HepG2 (cell line): ENCODE data around the gene COA1. TPM values are rescaled to one million over a fixed set of nuclear protein-coding genes. Genes with fewer than 3 reads are reported as not detected.

Experiments
- ATAC-seq: fragments of 200-7000 bp; cut with Tn5 transposase; 3 replicates; pipeline ENCODE4 v1.9.1; 2020; ENCODE audit warnings: mild to moderate bottlenecking, moderate library complexity
- BruUV-seq: library from RNA; stranded (reverse); fragments of 400-500 nt; replicated peaks from 2 replicates; lab custom pipeline; 2021; lab: Mats Ljungman, UMichigan
- CTCF ChIA-PET: fragments of 300-600 bp; formaldehyde crosslinking; extraction: SDS; loops from one replicate; lab custom pipeline; 2021; ENCODE audit warnings: low total read pairs, inconsistent platforms, low intra/inter-chr PET ratio; lab: Yijun Ruan, JAX
- POLR2A ChIA-PET: fragments of 350-600 bp; sonication (Branson Sonifier 250); formaldehyde crosslinking; loops from one replicate; lab custom pipeline; 2020; ENCODE audit warnings: antibody characterized with exemption, inconsistent platforms; lab: Yijun Ruan, JAX
- DNase-seq: peaks from one replicate; pipeline ENCODE4 v3.0.0-alpha.2; 2015; ENCODE audit warnings: low spot score
- FAIRE-seq: peaks from 3 replicates; lab custom pipeline; 2011; peaks lifted over from hg19 to GRCh38; lab: Jason Lieb, UNC
- H2AFZ ChIP-seq: one replicate; pipeline ENCODE4 v1.6.1; 2011; ENCODE audit warnings: low read length, inconsistent platforms
- H3K27ac ChIP-seq: fragments of 300-600 bp; 3 replicates; pipeline ENCODE4 v1.8.0; 2011; ENCODE audit warnings: mixed run types, mild to moderate bottlenecking, mixed read lengths, low read length, inconsistent platforms; ENCODE audit not compliant: insufficient read depth; ENCODE audit errors: extremely low read length
- H3K27me3 ChIP-seq, 2 experiments: fragments of 200-600 bp in 1 of 2; 2 replicates in 1 of 2; 3 replicates in 1 of 2; pipeline versions ENCODE4 v1.6.0 to v1.8.0; 2011; ENCODE audit warnings: low read length in 2 of 2, mild to moderate bottlenecking in 2 of 2, moderate library complexity in 2 of 2, inconsistent platforms in 1 of 2; ENCODE audit not compliant: insufficient read depth in 2 of 2, control insufficient read depth in 1 of 2
- H3K36me3 ChIP-seq, 2 experiments: fragments of 200-600 bp in 1 of 2; replicated peaks in 1 of 2; 2 replicates in 1 of 2; 3 replicates in 1 of 2; pipeline versions ENCODE4 v1.5.1 to v1.8.0; 2011; ENCODE audit warnings: low read length in 2 of 2, inconsistent platforms in 1 of 2; ENCODE audit not compliant: insufficient read depth in 2 of 2, control insufficient read depth in 1 of 2
- H3K4me1 ChIP-seq: 2 replicates; pipeline ENCODE4 v1.5.1; 2012; ENCODE audit warnings: low read length, inconsistent platforms; ENCODE audit not compliant: insufficient read depth
- H3K4me2 ChIP-seq: 2 replicates; pipeline ENCODE4 v1.6.0; 2011; ENCODE audit warnings: low read depth, low read length, inconsistent platforms
- H3K4me3 ChIP-seq, 3 experiments: fragments of 200-600 bp in 1 of 3; sonication (generic), shearing (Covaris generic) in 1 of 3; replicated peaks in 1 of 3; 2 replicates each; pipeline ENCODE4 v1.5.1; 2011 to 2016; ENCODE audit warnings: low read length in 3 of 3, inconsistent platforms in 2 of 3, low read depth in 2 of 3, mild to moderate bottlenecking in 2 of 3, control low read depth in 1 of 3, mixed read lengths in 1 of 3; ENCODE audit not compliant: insufficient read depth in 1 of 3
- H3K79me2 ChIP-seq: one replicate; pipeline ENCODE4 v1.6.1; 2011; ENCODE audit warnings: low read length, inconsistent platforms; ENCODE audit not compliant: insufficient read depth
- H3K9ac ChIP-seq: 2 replicates; pipeline ENCODE4 v1.6.0; 2011; ENCODE audit warnings: mild to moderate bottlenecking, low read depth, low read length, inconsistent platforms; ENCODE audit not compliant: insufficient read depth
- H3K9me3 ChIP-seq: 2 replicates; pipeline ENCODE4 v1.5.1; 2012; ENCODE audit warnings: mild to moderate bottlenecking, low read length
- H4K20me1 ChIP-seq: 2 replicates; pipeline ENCODE4 v1.6.0; 2011; ENCODE audit warnings: inconsistent platforms, mild to moderate bottlenecking, low read length, moderate library complexity; ENCODE audit not compliant: insufficient read depth
- HDAC2 ChIP-seq: sonication (generic); formaldehyde crosslinking; IDR thresholded peaks from 2 replicates; pipeline ENCODE4 v1.4.0; 2020; ENCODE audit warnings: missing genetic modification reagents
- KMT2B ChIP-seq: IDR thresholded peaks from 2 replicates; pipeline ENCODE4 v1.6.1; 2016; ENCODE audit warnings: missing genetic modification reagents, missing compliant biosample characterization
- MIXL1 ChIP-seq: IDR thresholded peaks from 2 replicates; pipeline ENCODE4 v1.6.1; 2016
- SYNCRIP ChIP-seq: fragments of 200-400 bp; formaldehyde crosslinking; IDR thresholded peaks from 2 replicates; pipeline ENCODE4 v1.6.1; 2018; ENCODE audit warnings: mild to moderate bottlenecking, low read depth, low read length; ENCODE audit not compliant: insufficient read depth
- TCF7 ChIP-seq: sonication (generic); IDR thresholded peaks from 2 replicates; pipeline ENCODE4 v1.6.1; 2016; ENCODE audit warnings: antibody characterized with exemption, low read depth
- THAP9 ChIP-seq: sonication (generic); formaldehyde crosslinking; IDR thresholded peaks from 2 replicates; pipeline ENCODE4; 2020; ENCODE audit warnings: missing genetic modification reagents, mild to moderate bottlenecking, borderline replicate concordance
- TMF1 ChIP-seq: sonication (generic); formaldehyde crosslinking; IDR thresholded peaks from 2 replicates; pipeline ENCODE4 v1.8.1; 2022; ENCODE audit warnings: low read depth, missing genetic modification reagents
- ZGPAT ChIP-seq: IDR thresholded peaks from 2 replicates; pipeline ENCODE4 v1.6.1; 2016; ENCODE audit warnings: mild to moderate bottlenecking
- ZMAT5 ChIP-seq: sonication (generic); formaldehyde crosslinking; IDR thresholded peaks from 2 replicates; pipeline ENCODE4 v1.5.0; 2020; ENCODE audit warnings: mild to moderate bottlenecking, low read depth, missing genetic modification reagents, borderline replicate concordance
- ZNF407 ChIP-seq: sonication (generic); formaldehyde crosslinking; IDR thresholded peaks from one replicate; pipeline ENCODE4 v1.5.1; 2020; ENCODE audit warnings: mild to moderate bottlenecking, missing genetic modification reagents; ENCODE audit errors: not compliant biosample characterization
- ZZZ3 ChIP-seq: sonication (generic); formaldehyde crosslinking; IDR thresholded peaks from 2 replicates; pipeline ENCODE4 v1.4.0; 2020; ENCODE audit warnings: missing genetic modification reagents, mild to moderate bottlenecking, borderline replicate concordance
- WGBS: methylation state at CpG from one replicate; pipeline ENCODE4 v1.1.6; 2017; ENCODE audit warnings: low lambda C conversion rate; 5-methylcytosine and 5-hydroxymethylcytosine counted together
- in situ Hi-C: cut with HindIII; loops from 2 replicates; pipeline ENCODE4 v1.10.0; 2017; ENCODE audit warnings: low pct_unique_long_range_greater_than_20kb; ENCODE audit not compliant: extremely low pct_ligation_motif_present
- intact Hi-C: fragments of 100-400 bp; cut with micrococcal nuclease; formaldehyde crosslinking; loops from one replicate; pipeline ENCODE4 v1.10.0; 2022; ENCODE audit not compliant: unreplicated experiment
- polyA plus RNA-seq, 8 experiments: library from polyadenylated mRNA; depleted of rRNA in 3 of 8; stranded (reverse) in 7 of 8; unstranded in 1 of 8; fragments of >200 nt; fragmentation: Illumina TruSeq in 4 of 8; extraction: Trizol in 4 of 8; gene quantifications; 2 replicates each; pipeline versions ENCODE4 v1.2.1 to v1.2.3, GENCODE V29; 2011 to 2016; ENCODE audit warnings: low read depth in 4 of 8, missing spikeins in 1 of 8, mixed read lengths in 1 of 8; ENCODE audit not compliant: insufficient read depth in 1 of 8
- total RNA-seq, 5 experiments: library from RNA; depleted of rRNA; stranded (reverse); fragments of >200 nt; fragmentation: Illumina TruSeq; extraction: Trizol; gene quantifications; 2 replicates each; pipeline ENCODE4 v1.2.3, GENCODE V29; 2016; ENCODE audit warnings: low read depth in 1 of 5

The COA1 gene
- total and polyA plus RNA-seq, 2 of the 13 experiments (the other 11 are each of a cell fraction or from before 2014, with no cell fraction given), result 33.2 to 65.7 TPM

GRCh38 chr7:43701929-43702328, 27.4 kb downstream of the COA1 start:
- Histone ChIP-seq H3K4me1 (peaks cover 6% of the 10 kb centered on the region; the same call in 1 of the 2 replicates), H3K4me3 (no peak overlapping the region), H3K9ac (no peak overlapping the region), H3K36me3 (peaks cover 3 to 9% of the 10 kb centered on the region in 2 experiments), H3K79me2 (peaks cover 63% of the 10 kb centered on the region), H3K27ac (no peak overlapping the region), H3K9me3 (no peaks in the 10 kb centered on the region), H3K27me3 (no peaks in the 10 kb centered on the region), H4K20me1 (peaks cover 6% of the 10 kb centered on the region; the same call in 1 of the 2 replicates), H3K4me2 (no peak overlapping the region), H2AFZ (no peak overlapping the region)
- CTCF ChIA-PET, result no interaction called here
- FAIRE-seq (no peak), ATAC-seq (no peak), DNase-seq (no peak)
- TF ChIP-seq ZZZ3 (no peak), ZMAT5 (CRISPR knock-in tag) (no peak), TCF7 (no peak), TMF1 (no peak), ZNF407 (CRISPR knock-in tag) (no peak), KMT2B (CRISPR knock-in tag) (no peak), THAP9 (CRISPR knock-in tag) (no peak), ZGPAT (CRISPR knock-in tag) (no peak), SYNCRIP (no peak), MIXL1 (no peak), HDAC2 (CRISPR knock-in tag) (no peak)
- intact Hi-C loops (loop anchor here (2.0 to 5.0 kb wide), 3 partner anchors 60 to 245 kb away; no protein-coding TSS in a partner anchor), in situ Hi-C loops (loop anchor here (5.0 to 25.0 kb wide), 2 partner anchors 120 to 240 kb away; partner anchors contain the start of gene STK17A)
- 93% methylated on average over 3 of the region's 3 CpGs for WGBS
- BruUV-seq, result no TSS peak
- POLR2A ChIA-PET, result no interaction called here
